GM18517 (cell line): ENCODE data around the gene TLL2.
A peak's percentile ranks its signal among the peaks of the same experiment; 100 is the strongest.
"Not testable (repeated sequence)": the region's sequence is repeated elsewhere in the genome, so short reads cannot be mapped to it uniquely, and the experiment has no call there.

Experiments
- ATAC-seq: cut with Tn5 transposase; IDR thresholded peaks from one replicate; pipeline ENCODE4 v1.9.1; 2021; ENCODE audit warnings: mild to moderate bottlenecking, moderate library complexity; ENCODE audit not compliant: unreplicated experiment

The TLL2 gene

GRCh38 chr10:96513698-96514561 is at the start of gene TLL2:
TSS of gene TLL2 (minus strand) at chr10:96513926. CDS start at chr10:96513685, 241 bp downstream.
- ATAC-seq, result peak; percentile 71

GRCh38 chr10:96560966-96561887 is 47.5 kb upstream of the TLL2 start:
- ATAC-seq, result no peak

GRCh38 chr10:96560489-96560888 is 46.8 kb upstream of the TLL2 start:
- no peak for ATAC-seq

GRCh38 chr10:96556003-96556402 is 42.3 kb upstream of the TLL2 start:
- no peak for ATAC-seq

- ATAC-seq, result no peak
These were observed 41.6 kb upstream of the TLL2 start for GRCh38 chr10:96555330-96555729.

GRCh38 chr10:96548589-96548988 is 34.9 kb upstream of the TLL2 start:
- ATAC-seq, result no peak

- not testable (repeated sequence) for ATAC-seq
These were observed 31.8 kb upstream of the TLL2 start for GRCh38 chr10:96545558-96545957.

- no peak for ATAC-seq
These were observed 28.2 kb upstream of the TLL2 start for GRCh38 chr10:96541921-96542320.

GRCh38 chr10:96540240-96540639 is 26.5 kb upstream of the TLL2 start:
- ATAC-seq, result no peak

GRCh38 chr10:96538683-96539082 is 25.0 kb upstream of the TLL2 start:
- ATAC-seq, result no peak

GRCh38 chr10:96536129-96536528 is 22.4 kb upstream of the TLL2 start:
- ATAC-seq, result no peak

- ATAC-seq, result no peak
These were observed 18.8 kb upstream of the TLL2 start for GRCh38 chr10:96532523-96532922.

GRCh38 chr10:96529634-96530279 is 16.0 kb upstream of the TLL2 start:
- ATAC-seq, result no peak

- ATAC-seq, result no peak
These were observed 11.0 kb upstream of the TLL2 start for GRCh38 chr10:96524741-96525140.

- ATAC-seq, result no peak
These were observed 3.6 kb upstream of the TLL2 start for GRCh38 chr10:96517284-96517683.

- no peak for ATAC-seq
These were observed 2.6 kb upstream of the TLL2 start for GRCh38 chr10:96516337-96516736.

GRCh38 chr10:96513305-96513697 is 425 bp downstream of the TLL2 start:
- ATAC-seq, result peak; percentile 32

GRCh38 chr10:96512524-96513304 is 1.0 kb downstream of the TLL2 start:
- no peak for ATAC-seq

GRCh38 chr10:96511044-96511945 is 2.4 kb downstream of the TLL2 start:
- no peak for ATAC-seq
